Stimulated activated naive CD8-positive, alpha-beta T cell treated with anti-CD3 and anti-CD28 coated beads, Interleukin-15, amount 100 ng/mL, for 72 hours (primary cell): Measurements from ENCODE around the gene LRRC15.

Source experiments
- ATAC-seq: fragments of 150-1000 bp; cut with Tn5 transposase; 2 replicates; pipeline ENCODE4 v1.10.0; 2021; ENCODE audit warnings: mild to moderate bottlenecking, moderate library complexity
- DNase-seq, 2 donors: peaks; one replicate each; pipeline ENCODE4 v3.0.0; 2021 to 2022
- H3K27ac Mint-ChIP-seq, 2 donors: one replicate each; pipeline ENCODE4 v1.8.0; 2022; ENCODE audit warnings: mild to moderate bottlenecking in 2 of 2, mixed read lengths in 2 of 2, moderate library complexity in 2 of 2
- H3K27me3 Mint-ChIP-seq: one replicate; pipeline ENCODE4 v1.8.0; 2022; ENCODE audit warnings: mixed read lengths
- H3K4me1 Mint-ChIP-seq: one replicate; pipeline ENCODE4 v1.8.0; 2022; ENCODE audit warnings: mild to moderate bottlenecking, mixed read lengths
- H3K4me3 Mint-ChIP-seq, 2 donors: one replicate each; pipeline ENCODE4 v1.8.0; 2022; ENCODE audit warnings: mild to moderate bottlenecking in 2 of 2, mixed read lengths in 2 of 2, moderate library complexity in 1 of 2
- H3K9me3 Mint-ChIP-seq, 2 donors: one replicate each; pipeline ENCODE4 v1.8.0; 2022; ENCODE audit warnings: mixed read lengths in 2 of 2

LRRC15 gene

DNA sequence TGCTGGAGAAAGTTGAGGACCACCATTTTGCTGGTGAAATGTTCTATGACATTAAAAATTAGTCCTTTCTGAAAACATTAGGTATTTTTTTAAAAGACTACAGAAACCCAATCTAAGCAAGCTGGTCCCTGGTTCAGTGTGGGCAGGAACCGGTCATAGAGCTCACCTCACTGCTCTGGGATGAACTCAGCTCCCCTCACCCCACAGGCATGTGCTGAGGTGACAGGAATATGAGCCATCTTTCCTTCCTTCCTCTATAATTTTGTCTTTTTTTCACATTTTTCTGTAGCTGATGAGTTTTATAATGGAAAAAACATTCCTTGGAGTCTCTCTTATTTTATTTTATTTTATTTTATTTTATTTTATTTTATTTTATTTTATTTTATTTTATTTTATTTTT, 8.2 kb upstream of the LRRC15 start:
- DNase-seq (no peak), ATAC-seq (no peak)
- peaks cover 22% of the 10 kb centered on the region for H3K27me3 Mint-ChIP-seq
- H3K4me1 Mint-ChIP-seq = no peaks in the 10 kb centered on the region
- H3K27ac Mint-ChIP-seq = no peak overlapping the region
- H3K9me3 Mint-ChIP-seq = no peaks in the 10 kb centered on the region
- H3K4me3 Mint-ChIP-seq = no peak overlapping the region

DNA sequence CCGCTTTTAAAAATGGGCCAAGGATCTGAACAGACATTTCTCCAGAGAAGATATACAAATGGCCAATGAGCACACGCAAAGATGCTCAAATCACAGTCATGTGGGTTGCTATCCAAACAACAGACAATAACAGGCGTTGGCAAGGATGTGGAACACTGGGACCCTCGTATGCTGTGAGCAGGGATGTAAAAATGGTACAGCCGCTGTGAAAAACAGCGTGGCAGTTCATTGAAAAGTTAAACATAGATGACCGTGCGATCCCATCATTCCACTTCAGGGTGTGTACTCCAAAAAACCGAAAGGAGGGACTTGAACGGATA, 6.7 kb upstream of the LRRC15 start:
- peaks cover 36% of the 10 kb centered on the region for H3K27me3 Mint-ChIP-seq
- H3K4me3 Mint-ChIP-seq = no peak overlapping the region
- H3K9me3 Mint-ChIP-seq = no peaks in the 10 kb centered on the region
- no peak overlapping the region for H3K27ac Mint-ChIP-seq
- H3K4me1 Mint-ChIP-seq = no peaks in the 10 kb centered on the region
- no peak for ATAC-seq
- no peak for DNase-seq

DNA sequence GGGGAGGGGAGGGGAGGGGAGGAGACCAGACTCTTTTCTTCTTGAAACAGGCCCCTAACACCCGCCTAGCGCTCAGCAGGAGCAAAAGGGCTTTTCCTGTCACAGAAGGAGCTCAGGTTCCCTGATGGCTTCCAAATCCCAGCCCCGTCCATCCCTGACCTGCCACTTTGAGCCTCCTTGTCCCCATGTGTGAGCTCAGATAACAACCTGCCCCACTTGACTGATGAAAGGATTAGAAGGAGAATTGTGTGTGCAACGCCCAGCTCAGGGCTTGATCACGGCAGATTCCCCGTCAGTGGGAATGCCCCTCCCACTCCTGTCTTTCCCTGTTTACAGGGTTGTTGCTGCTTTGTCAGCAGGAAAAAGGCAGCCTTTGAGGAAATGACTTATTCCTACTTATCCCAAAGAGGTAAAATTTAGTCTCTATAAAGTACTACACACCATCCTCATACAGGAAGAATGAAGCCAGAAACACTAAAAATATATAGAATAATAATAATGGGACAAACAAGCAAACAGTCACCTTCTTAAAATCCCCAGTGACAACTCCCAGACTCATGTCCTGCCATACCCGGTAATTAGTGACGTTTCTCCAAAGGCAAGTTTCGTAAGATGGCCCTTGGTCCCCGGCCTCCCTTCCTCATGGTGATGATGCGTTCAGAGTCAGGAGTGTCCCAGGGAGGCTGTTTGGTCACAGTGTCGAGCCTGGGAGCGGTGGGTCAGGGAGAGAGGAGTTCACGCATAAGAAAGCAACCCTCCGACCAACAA, 6.1 kb upstream of the LRRC15 start:
- Mint-ChIP-seq H3K4me1 (no peaks in the 10 kb centered on the region), H3K4me3 (no peak overlapping the region), H3K27me3 (peaks cover 40% of the 10 kb centered on the region), H3K9me3 (no peaks in the 10 kb centered on the region), H3K27ac (peak overlapping the region; percentile 43 to 69)
- ATAC-seq = no peak
- DNase-seq = no peak

DNA sequence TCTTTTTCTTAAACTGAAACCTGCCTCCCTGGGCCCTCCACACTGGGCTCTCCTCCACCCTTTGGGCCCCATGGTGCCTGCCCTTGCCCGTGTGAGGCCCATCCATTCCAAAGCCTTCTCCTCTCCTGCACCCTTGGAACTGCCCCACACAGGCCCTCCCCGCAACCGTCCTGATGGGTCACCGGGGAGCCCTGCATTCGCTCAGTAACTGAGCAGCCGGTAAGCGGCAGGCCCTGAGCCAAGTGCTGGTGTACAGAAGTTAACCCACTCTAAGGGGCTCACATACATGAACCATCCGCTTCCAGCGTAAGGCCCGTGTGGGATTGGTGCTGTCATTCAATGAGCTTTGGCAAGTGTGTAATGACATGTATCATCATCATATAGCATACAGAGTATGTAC, 5.4 kb upstream of the LRRC15 start:
- peak; percentile 52 for ATAC-seq
- Mint-ChIP-seq H3K4me3 (no peak overlapping the region), H3K27me3 (peaks cover 47% of the 10 kb centered on the region), H3K4me1 (peaks cover 2% of the 10 kb centered on the region), H3K27ac (peak overlapping the region in 1 of 2 donors; percentile 69), H3K9me3 (no peaks in the 10 kb centered on the region)
- no peak for DNase-seq

DNA sequence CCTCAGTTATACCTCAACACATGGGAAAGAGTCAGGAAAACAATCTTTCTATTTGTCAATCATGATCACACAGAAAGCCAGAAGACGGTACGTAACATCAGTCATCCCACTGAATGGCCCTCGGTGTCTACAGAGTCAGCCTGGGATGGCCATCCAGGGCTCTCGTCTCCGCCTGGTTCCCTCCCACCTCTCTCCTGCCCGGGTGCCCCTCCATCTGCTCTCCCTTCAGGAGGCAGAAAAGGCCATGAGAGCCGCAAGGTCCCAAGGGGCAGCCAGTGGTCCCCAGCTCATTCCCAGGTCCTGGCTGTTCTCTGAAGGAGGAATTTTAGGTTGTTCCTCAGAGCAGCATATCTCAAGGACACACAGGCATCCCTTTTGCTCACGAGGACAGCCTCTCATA, 4.4 kb upstream of the LRRC15 start:
- no peaks in the 10 kb centered on the region for H3K9me3 Mint-ChIP-seq

DNA sequence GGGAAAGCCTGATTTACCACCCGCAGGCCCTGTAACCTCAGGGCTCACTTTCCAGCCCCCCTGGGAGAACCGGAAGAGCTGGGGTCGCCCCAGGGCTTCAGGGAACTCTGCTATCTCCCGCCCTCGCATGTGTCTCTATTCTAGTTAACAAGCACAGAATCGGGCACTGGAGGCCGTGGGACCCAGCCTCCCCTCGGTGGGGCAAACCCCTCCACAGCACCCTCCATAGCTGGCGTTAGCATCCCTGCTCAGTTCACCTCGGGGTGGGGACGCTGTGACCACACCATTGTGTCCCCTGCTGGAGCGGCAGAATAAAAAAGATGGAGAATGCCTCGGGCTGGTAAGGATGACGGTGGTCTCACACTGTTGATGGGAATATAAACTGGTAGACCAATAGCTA, 3.5 kb upstream of the LRRC15 start:
- Mint-ChIP-seq H3K4me1 (peaks cover 12% of the 10 kb centered on the region), H3K27me3 (peaks cover 55% of the 10 kb centered on the region), H3K27ac (no peak overlapping the region), H3K4me3 (no peak overlapping the region), H3K9me3 (no peaks in the 10 kb centered on the region)
- DNase-seq (no peak), ATAC-seq (no peak)

More for the DNA sequence above, 4.4 kb upstream of the LRRC15 start:
- Mint-ChIP-seq H3K27ac (no peak overlapping the region), H3K4me1 (peaks cover 12% of the 10 kb centered on the region), H3K27me3 (peaks cover 55% of the 10 kb centered on the region), H3K4me3 (no peak overlapping the region)
- no peak for ATAC-seq
- no peak for DNase-seq

DNA sequence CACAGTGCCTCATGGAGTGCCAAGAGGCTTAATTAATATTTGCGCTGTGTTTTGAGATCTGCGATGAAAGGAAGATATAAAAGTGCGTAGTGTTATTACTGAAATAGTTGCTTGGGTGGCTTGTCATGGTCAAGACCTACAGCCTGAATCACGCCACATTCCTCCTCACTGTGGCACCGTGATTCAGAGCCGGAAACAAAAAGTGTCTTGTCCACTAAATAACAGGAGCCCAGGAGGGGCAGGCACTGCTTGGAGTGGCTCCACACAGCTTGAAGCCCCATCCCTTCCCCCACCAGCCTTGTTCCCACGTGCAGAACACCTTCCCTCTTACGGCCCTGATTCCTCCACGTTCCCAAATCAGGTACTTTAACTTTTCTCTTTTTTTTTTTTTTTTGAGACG, 1.2 kb upstream of the LRRC15 start:
- ATAC-seq (no peak), DNase-seq (no peak)
- peaks cover 69% of the 10 kb centered on the region for H3K27me3 Mint-ChIP-seq
- H3K4me3 Mint-ChIP-seq = no peak overlapping the region
- H3K4me1 Mint-ChIP-seq = peaks cover 12% of the 10 kb centered on the region
- H3K27ac Mint-ChIP-seq = no peak overlapping the region
- H3K9me3 Mint-ChIP-seq = no peaks in the 10 kb centered on the region

DNA sequence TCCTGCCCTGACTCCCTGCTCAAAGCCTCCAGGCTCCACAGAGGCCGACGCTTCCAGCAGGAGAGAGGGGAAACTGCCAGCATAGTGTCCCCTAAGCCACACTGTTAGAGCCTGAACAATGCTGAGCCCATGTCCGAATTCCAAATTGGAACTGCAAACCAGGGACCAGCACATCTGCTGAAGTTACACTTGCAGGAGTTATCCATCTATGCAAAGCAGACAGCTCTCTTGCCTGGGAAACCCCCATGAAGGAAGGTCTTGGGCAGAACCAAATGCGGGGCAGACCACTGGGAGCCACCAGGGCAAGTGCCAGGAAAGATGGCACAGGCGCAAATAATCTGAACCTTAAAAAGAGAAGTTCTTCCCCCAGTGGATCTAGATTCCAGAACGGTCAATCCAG, 625 bp downstream of the LRRC15 start:
- Mint-ChIP-seq H3K27ac (no peak overlapping the region), H3K4me3 (no peak overlapping the region), H3K27me3 (peaks cover 58% of the 10 kb centered on the region), H3K9me3 (no peaks in the 10 kb centered on the region), H3K4me1 (peaks cover 12% of the 10 kb centered on the region)
- ATAC-seq = no peak
- DNase-seq = no peak

DNA sequence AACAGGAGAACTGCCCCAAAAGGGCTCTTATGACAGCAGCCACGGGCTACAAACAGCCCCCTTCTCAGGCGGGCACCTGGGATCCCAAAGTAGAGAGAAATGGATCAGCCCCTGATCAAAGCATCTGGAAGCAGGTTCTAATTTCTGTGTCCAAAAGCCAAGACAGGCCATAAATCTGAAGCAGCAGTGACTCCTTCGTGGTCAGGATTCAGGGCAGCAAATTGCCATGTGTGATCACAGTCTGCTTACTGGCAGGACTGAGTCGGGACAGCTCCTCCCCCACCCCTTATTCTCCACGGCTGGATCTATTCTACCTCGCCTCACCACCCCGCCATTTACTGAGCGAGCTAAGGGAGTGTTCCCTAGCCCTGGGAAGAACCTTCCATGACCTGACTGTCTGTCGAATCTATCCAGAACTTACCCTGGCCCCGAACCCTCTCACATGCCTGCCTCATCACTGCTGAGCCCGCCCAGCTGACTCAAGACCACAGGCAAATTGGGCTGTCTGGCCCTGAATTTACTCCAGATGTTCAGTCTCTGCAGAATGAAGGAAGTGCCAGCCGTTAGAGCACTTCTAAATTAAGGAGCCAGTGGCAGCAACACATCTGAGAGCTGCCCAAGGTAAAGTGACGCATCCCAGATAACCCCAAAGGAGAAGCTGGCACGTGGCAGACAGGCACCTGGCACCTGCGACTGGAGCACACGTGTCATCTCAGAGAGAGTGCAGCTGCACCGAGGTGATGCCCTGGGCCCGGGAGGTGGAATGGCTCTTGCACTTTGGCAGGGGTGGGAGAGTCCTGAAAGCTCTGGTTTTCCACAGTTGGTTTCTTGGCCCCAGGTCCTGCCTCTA, 1.3 kb downstream of the LRRC15 start:
- Mint-ChIP-seq H3K27me3 (peaks cover 58% of the 10 kb centered on the region), H3K9me3 (no peaks in the 10 kb centered on the region), H3K4me3 (no peak overlapping the region), H3K27ac (no peak overlapping the region), H3K4me1 (peaks cover 12% of the 10 kb centered on the region)
- DNase-seq (no peak), ATAC-seq (no peak)

DNA sequence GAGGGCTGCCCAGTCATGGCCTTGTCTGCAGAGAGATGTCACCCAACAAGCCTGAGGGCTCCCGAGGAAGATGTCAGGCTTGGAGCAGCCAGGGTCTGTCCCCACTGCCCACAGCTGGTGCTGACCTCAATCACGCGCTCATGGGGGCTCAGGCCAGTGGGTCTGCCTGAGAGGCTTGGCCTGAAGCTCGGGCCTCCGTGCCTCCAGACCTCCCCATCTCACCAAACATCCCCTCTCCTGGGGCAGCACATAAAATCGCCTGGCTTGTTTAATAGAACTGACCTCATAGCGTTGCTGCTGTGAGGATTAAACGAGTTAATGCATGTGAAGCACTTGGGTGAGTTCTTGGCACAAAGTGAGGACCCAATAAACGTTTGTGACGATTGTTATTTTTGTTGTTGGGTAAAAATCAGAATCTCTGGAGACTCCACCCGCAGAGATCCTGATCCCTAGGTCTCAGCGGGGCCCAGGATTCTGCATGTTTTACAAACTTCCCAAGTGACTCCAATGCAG, 3.5 kb downstream of the LRRC15 start:
- DNase-seq (no peak), ATAC-seq (no peak)
- H3K27ac Mint-ChIP-seq = no peak overlapping the region
- H3K9me3 Mint-ChIP-seq = no peaks in the 10 kb centered on the region
- H3K27me3 Mint-ChIP-seq = peaks cover 43% of the 10 kb centered on the region
- no peak overlapping the region for H3K4me3 Mint-ChIP-seq
- H3K4me1 Mint-ChIP-seq = peaks cover 12% of the 10 kb centered on the region

DNA sequence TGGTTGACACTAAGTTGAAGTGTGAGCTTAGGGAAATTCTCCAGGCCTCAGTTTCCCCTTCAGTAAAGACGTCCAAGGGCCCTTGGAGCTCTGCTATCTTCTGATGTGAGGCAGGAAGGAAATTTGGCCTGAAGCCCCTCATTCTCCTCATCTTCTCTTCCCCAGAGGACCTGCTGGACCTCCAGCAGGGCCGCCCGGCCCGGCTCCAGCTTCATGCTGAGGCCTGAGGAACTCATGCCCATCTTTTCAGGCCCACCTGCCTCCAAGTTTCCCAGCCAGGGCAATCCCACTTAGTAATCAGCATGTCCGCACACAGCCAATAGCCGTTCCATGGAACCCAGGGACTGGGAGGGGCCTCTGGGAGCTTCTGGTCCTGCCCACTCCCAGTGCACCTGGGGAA, 4.0 kb downstream of the LRRC15 start:
- H3K9me3 Mint-ChIP-seq = no peaks in the 10 kb centered on the region
- DNase-seq = no peak
- peaks cover 12% of the 10 kb centered on the region for H3K4me1 Mint-ChIP-seq
- ATAC-seq = no peak
- no peak overlapping the region for H3K4me3 Mint-ChIP-seq
- peaks cover 39% of the 10 kb centered on the region for H3K27me3 Mint-ChIP-seq
- H3K27ac Mint-ChIP-seq = no peak overlapping the region

DNA sequence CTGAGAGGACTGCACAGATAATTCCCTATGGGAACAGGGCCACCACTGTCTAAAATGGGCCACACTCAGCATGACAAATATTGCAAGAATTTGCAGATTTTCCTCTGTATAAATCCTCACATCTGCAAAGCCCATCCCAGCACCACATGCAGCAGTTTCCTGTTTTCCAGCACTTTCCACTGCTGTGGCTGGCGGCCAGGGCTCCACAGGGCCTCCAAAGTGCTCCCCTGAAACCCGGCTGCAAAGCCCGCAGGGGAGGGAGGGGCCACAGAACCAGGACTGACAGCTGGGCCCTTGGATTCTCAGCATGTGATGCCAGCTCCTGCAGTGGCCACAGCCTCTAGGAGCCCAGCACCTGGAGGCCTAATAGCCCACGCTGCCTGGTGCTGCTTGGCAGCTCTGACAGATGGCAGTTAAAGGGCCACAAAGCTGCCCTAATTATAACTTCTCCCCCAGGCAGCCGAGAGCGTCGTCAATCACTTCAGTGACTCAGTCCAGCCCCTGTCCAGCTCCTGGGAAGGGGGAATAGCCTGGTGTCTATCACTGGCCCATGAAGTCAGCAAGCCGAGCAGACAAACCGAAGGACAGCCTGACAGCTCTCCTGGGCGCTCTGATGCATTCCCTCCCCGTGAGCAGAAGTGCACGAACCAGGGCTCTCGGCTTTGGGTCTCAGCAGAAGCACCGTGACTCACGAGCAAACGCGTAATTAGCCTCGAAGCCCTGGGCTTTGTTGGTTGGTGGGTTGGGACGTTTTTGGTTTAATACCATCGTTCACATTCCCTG, 4.7 kb downstream of the LRRC15 start:
- Mint-ChIP-seq H3K9me3 (no peaks in the 10 kb centered on the region), H3K27me3 (peaks cover 35% of the 10 kb centered on the region), H3K27ac (no peak overlapping the region), H3K4me3 (no peak overlapping the region), H3K4me1 (peaks cover 9% of the 10 kb centered on the region)
- DNase-seq = no peak
- ATAC-seq = no peak

DNA sequence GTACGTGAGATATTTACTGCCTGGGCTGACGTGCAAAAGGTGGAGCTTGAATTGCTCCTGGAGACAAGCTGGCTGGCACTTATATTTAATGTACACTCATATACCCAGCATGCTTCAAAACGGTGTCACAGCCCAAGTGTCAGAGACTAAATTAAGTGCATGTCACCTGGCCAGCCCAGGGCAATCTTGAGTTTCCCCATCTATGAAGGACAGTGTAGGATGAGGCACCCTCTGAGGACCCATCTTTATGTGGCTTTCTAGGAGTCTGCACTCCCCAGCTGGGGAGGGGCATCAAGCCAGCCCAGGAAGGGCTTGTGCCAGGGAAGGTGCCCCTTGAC, 5.3 kb downstream of the LRRC15 start:
- Mint-ChIP-seq H3K27me3 (peaks cover 34% of the 10 kb centered on the region), H3K4me3 (no peak overlapping the region), H3K9me3 (no peaks in the 10 kb centered on the region), H3K4me1 (peaks cover 4% of the 10 kb centered on the region), H3K27ac (peak overlapping the region in 1 of 2 donors; percentile 49)
- no peak for ATAC-seq
- no peak for DNase-seq

DNA sequence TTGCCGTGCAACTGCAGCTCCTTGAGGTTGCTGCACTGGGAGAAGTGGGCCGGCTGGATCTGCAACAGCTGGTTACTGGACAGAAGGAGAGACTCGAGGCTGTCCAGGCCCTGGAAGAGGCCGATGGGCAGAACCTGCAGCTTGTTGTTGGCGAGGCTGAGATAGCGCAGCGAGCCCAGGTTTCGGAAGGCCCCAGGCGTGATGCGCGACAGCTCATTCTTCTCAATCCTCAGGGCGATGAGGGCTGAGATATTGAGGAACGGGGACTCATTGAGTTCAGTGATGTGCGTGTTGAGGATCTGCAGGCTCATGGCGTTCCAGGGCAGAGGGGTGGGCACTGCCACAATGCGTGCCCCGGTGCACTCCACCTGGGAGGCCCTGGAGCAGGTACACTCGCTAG, 9.0 kb downstream of the LRRC15 start:
- ATAC-seq = no peak
- Mint-ChIP-seq H3K9me3 (no peaks in the 10 kb centered on the region), H3K27ac (peak overlapping the region in 1 of 2 donors; percentile 69), H3K4me1 (no peaks in the 10 kb centered on the region), H3K4me3 (no peak overlapping the region), H3K27me3 (peaks cover 7% of the 10 kb centered on the region)
- no peak for DNase-seq

DNA sequence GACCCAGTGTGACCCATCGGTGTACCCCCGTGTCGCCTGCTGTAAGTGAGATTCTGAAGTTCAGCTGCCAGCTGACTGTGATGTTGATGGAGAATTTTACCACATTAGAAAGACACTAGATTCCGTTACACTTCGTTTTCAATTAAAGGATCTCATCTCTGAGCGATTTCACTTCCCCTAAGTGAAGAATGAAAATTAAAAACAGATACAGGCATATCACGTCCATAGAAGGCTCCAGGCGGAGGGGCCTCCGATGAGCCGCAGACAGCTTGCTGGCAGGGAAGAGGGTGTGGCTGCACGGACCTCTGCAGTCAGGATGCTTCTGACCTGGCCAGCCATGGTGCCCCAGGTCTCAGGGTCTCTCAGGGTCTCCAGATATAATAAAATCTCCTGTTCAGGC, 11.9 kb downstream of the LRRC15 start:
- ATAC-seq (no peak), DNase-seq (no peak)
- Mint-ChIP-seq H3K9me3 (no peaks in the 10 kb centered on the region), H3K4me3 (no peak overlapping the region), H3K4me1 (no peaks in the 10 kb centered on the region), H3K27me3 (peaks cover 7% of the 10 kb centered on the region), H3K27ac (no peak overlapping the region)

DNA sequence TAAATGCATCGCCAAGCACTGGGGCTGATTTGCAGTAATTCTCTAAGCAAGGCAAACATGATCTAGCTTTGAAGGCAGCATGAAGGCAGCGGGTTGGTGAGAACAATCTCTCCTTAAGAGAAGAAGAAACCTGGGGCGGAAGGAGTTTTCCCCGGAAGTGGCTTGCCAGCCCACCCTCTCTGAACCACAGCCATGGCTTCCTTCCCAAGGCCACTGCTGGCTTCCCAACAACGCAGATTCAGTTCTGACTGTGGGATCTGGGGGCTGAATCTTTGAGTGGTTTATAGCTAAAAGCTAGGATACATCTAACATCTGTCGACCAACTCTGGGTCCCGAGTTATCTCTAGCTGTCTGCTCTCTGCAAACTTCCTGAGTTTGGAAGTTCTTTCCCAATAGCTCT, 14.2 kb downstream of the LRRC15 start:
- H3K4me3 Mint-ChIP-seq = no peak overlapping the region
- H3K27me3 Mint-ChIP-seq = peaks cover 7% of the 10 kb centered on the region
- no peak overlapping the region for H3K27ac Mint-ChIP-seq
- H3K4me1 Mint-ChIP-seq = no peaks in the 10 kb centered on the region
- ATAC-seq (no peak), DNase-seq (no peak)
- no peaks in the 10 kb centered on the region for H3K9me3 Mint-ChIP-seq
